ENCODE measurements around the gene C17orf67. TPM values are rescaled to one million over a fixed set of nuclear protein-coding genes. Genes with fewer than 3 reads are reported as not detected.

C17orf67 gene
- polyA plus RNA-seq, 1 donor (not counting 4 experiments of a cell fraction or from before 2014, with no cell fraction given): 0.46 TPM

- no peaks in the 10 kb centered on the region for H3K27me3 ChIP-seq (ENCODE audit: control insufficient read depth, extremely low read depth, insufficient read depth, low read length)
- no peaks in the 10 kb centered on the region for H4K20me1 ChIP-seq (ENCODE audit: control insufficient read depth, extremely low read depth, insufficient read depth, low read length)
- H3K4me1 ChIP-seq (ENCODE audit: control insufficient read depth, extremely low read depth, insufficient read depth, low read length): peaks cover 1% of the 10 kb centered on the region
- FAIRE-seq (no peak), DNase-seq (ENCODE audit: low read depth, low spot score) (no peak)
- dilution Hi-C loops (cut with MboI; ENCODE audit: extremely low pct_ligation_motif_present, low sequenced_read_pairs): no loop called here
- no peak overlapping the region for H3K4me2 ChIP-seq (ENCODE audit: control insufficient read depth, extremely low read depth, insufficient read depth, low read depth, low read length)
- peaks cover 0 to 4% of the 10 kb centered on the region in 2 experiments for H3K36me3 ChIP-seq (ENCODE audit: control insufficient read depth in 2 of 2, extremely low read depth in 1 of 2, insufficient read depth in 2 of 2, low read length in 2 of 2)
- no peak overlapping the region for H2AFZ ChIP-seq (ENCODE audit: control insufficient read depth, low read length)
- no peaks in the 10 kb centered on the region for H3K79me2 ChIP-seq (ENCODE audit: control insufficient read depth, insufficient read depth, low read length)
- H3K4me3 ChIP-seq (ENCODE audit: control insufficient read depth in 2 of 3, extremely low read depth in 1 of 3, insufficient read depth in 2 of 3, low read depth in 1 of 3, low read length in 3 of 3): no peak overlapping the region
- no peak overlapping the region for H3K9ac ChIP-seq (ENCODE audit: control insufficient read depth, extremely low read depth, insufficient read depth, low read length)
- TF ChIP-seq CTCF (optimal IDR thresholded peaks at IDR 0.05 in 1 of 3, IDR thresholded peaks at IDR 0.05 in 1 of 3, conservative IDR thresholded peaks at IDR 0.05 in 1 of 3; ENCODE audit: extremely low read depth in 1 of 3, insufficient read depth in 2 of 3, low read length in 3 of 3) (no peak), EZH2 (IDR thresholded peaks at IDR 0.05; ENCODE audit: low read length) (no peak)
- H3K27ac ChIP-seq (ENCODE audit: control insufficient read depth, insufficient read depth, low read length): no peak overlapping the region
- H3K9me3 ChIP-seq (ENCODE audit: control insufficient read depth, low read depth, low read length): no peaks in the 10 kb centered on the region
- no peaks in the 10 kb centered on the region for H3K9me1 ChIP-seq (ENCODE audit: control insufficient read depth, extremely low read depth, insufficient read depth, low read length)
Observed at GRCh38 chr17:56824503-56824902, 9.2 kb downstream of the C17orf67 start.

- no peaks in the 10 kb centered on the region for H3K36me3 ChIP-seq (ENCODE audit: control insufficient read depth in 2 of 2, extremely low read depth in 1 of 2, insufficient read depth in 2 of 2, low read length in 2 of 2)
- no peaks in the 10 kb centered on the region for H3K79me2 ChIP-seq (ENCODE audit: control insufficient read depth, insufficient read depth, low read length)
- H3K27me3 ChIP-seq (ENCODE audit: control insufficient read depth, extremely low read depth, insufficient read depth, low read length): no peaks in the 10 kb centered on the region
- H3K9ac ChIP-seq (ENCODE audit: control insufficient read depth, extremely low read depth, insufficient read depth, low read length): no peak overlapping the region
- H3K9me3 ChIP-seq (ENCODE audit: control insufficient read depth, low read depth, low read length): no peaks in the 10 kb centered on the region
- no peak overlapping the region for H2AFZ ChIP-seq (ENCODE audit: control insufficient read depth, low read length)
- dilution Hi-C loops (cut with MboI; ENCODE audit: extremely low pct_ligation_motif_present, low sequenced_read_pairs): no loop called here
- H3K4me1 ChIP-seq (ENCODE audit: control insufficient read depth, extremely low read depth, insufficient read depth, low read length): peaks cover 3% of the 10 kb centered on the region
- DNase-seq (ENCODE audit: low read depth, low spot score): no peak
- no peaks in the 10 kb centered on the region for H4K20me1 ChIP-seq (ENCODE audit: control insufficient read depth, extremely low read depth, insufficient read depth, low read length)
- H3K27ac ChIP-seq (ENCODE audit: control insufficient read depth, insufficient read depth, low read length): no peak overlapping the region
- no peak for TF ChIP-seq CTCF (optimal IDR thresholded peaks at IDR 0.05 in 1 of 3, IDR thresholded peaks at IDR 0.05 in 1 of 3, conservative IDR thresholded peaks at IDR 0.05 in 1 of 3; ENCODE audit: extremely low read depth in 1 of 3, insufficient read depth in 2 of 3, low read length in 3 of 3)
- no peak for TF ChIP-seq EZH2 (IDR thresholded peaks at IDR 0.05; ENCODE audit: low read length)
- H3K4me3 ChIP-seq (ENCODE audit: control insufficient read depth in 2 of 3, extremely low read depth in 1 of 3, insufficient read depth in 2 of 3, low read depth in 1 of 3, low read length in 3 of 3): no peak overlapping the region
- no peak for FAIRE-seq
- no peak overlapping the region for H3K4me2 ChIP-seq (ENCODE audit: control insufficient read depth, extremely low read depth, insufficient read depth, low read depth, low read length)
- no peaks in the 10 kb centered on the region for H3K9me1 ChIP-seq (ENCODE audit: control insufficient read depth, extremely low read depth, insufficient read depth, low read length)
Observed at GRCh38 chr17:56823848-56824247, 9.9 kb downstream of the C17orf67 start.

Data from keratinocyte (primary cell).